HG02970 (cell line): ENCODE results near the gene ADGRG3.

Experiments used
- ATAC-seq: cut with Tn5 transposase; IDR thresholded peaks from one replicate; pipeline ENCODE4 v1.9.1; 2021; ENCODE audit warnings: mild to moderate bottlenecking, moderate library complexity, moderate number of reproducible peaks; ENCODE audit not compliant: unreplicated experiment, low FRiP score

Gene ADGRG3

GRCh38 chr16:57732714-57733113 lies 64.6 kb downstream of the ADGRG3 start:
- ATAC-seq = no peak

- ATAC-seq = no peak
Measured at GRCh38 chr16:57734308-57734924, 66.3 kb downstream of the ADGRG3 start.

GRCh38 chr16:57734925-57735754 lies 67.0 kb downstream of the ADGRG3 start:
- peak; percentile 87 for ATAC-seq

GRCh38 chr16:57735755-57736418 lies 67.8 kb downstream of the ADGRG3 start, which contains the start of gene KATNB1:
TSS of gene KATNB1 (plus strand) at chr16:57735770. CDS start at chr16:57737244, 1,474 bp downstream.
- ATAC-seq = no peak

- ATAC-seq = no peak
Measured at GRCh38 chr16:57736419-57737351, 68.6 kb downstream of the ADGRG3 start.

- ATAC-seq = no peak
Measured at GRCh38 chr16:57738844-57739243, 70.7 kb downstream of the ADGRG3 start.
